Activated CD8-positive, alpha-beta memory T cell treated with anti-CD3 and anti-CD28 coated beads, Interleukin-2, amount 50 U/mL, for 24 hours (primary cell): ENCODE measurements around the gene XPR1.
A peak's percentile ranks its signal among the peaks of the same experiment; 100 is the strongest.

Experiments used
- DNase-seq: peaks from one replicate; pipeline ENCODE4 v3.0.0-alpha.2; 2020; ENCODE audit errors: extremely low read depth

The XPR1 gene

GRCh38 chr1:180615493-180616290 is 16.1 kb upstream of the XPR1 start:
- DNase-seq, result no peak

- no peak for DNase-seq
Observed at GRCh38 chr1:180616439-180616838, 15.4 kb upstream of the XPR1 start.

- DNase-seq, result no peak
Observed at GRCh38 chr1:180617774-180618395, 13.9 kb upstream of the XPR1 start.

GRCh38 chr1:180620581-180620980 is 11.2 kb upstream of the XPR1 start:
- DNase-seq, result no peak

- DNase-seq, result no peak
Observed at GRCh38 chr1:180622658-180623508, 8.9 kb upstream of the XPR1 start.

GRCh38 chr1:180623579-180624347 is 8.1 kb upstream of the XPR1 start:
- no peak for DNase-seq

- no peak for DNase-seq
Observed at GRCh38 chr1:180626711-180627110, 5.1 kb upstream of the XPR1 start.

- DNase-seq, result no peak
Observed at GRCh38 chr1:180627411-180627810, 4.4 kb upstream of the XPR1 start.

- DNase-seq, result no peak
Observed at GRCh38 chr1:180628646-180629045, 3.2 kb upstream of the XPR1 start.

- DNase-seq, result no peak
Observed at GRCh38 chr1:180630408-180631193, 1.2 kb upstream of the XPR1 start.

- no peak for DNase-seq
Observed at GRCh38 chr1:180631194-180631765, 542 bp upstream of the XPR1 start.

- DNase-seq, result peak; percentile 20
Observed at GRCh38 chr1:180632326-180633056, 669 bp downstream of the XPR1 start.

GRCh38 chr1:180633057-180634056 is 1.5 kb downstream of the XPR1 start:
- DNase-seq, result no peak

GRCh38 chr1:180636138-180636537 is 4.3 kb downstream of the XPR1 start:
- DNase-seq, result no peak

- no peak for DNase-seq
Observed at GRCh38 chr1:180639871-180640270, 8.0 kb downstream of the XPR1 start.

- DNase-seq, result no peak
Observed at GRCh38 chr1:180640531-180640949, 8.7 kb downstream of the XPR1 start.

- no peak for DNase-seq
Observed at GRCh38 chr1:180641662-180642061, 9.8 kb downstream of the XPR1 start.

GRCh38 chr1:180642781-180643180 is 11.0 kb downstream of the XPR1 start:
- DNase-seq, result no peak

- no peak for DNase-seq
Observed at GRCh38 chr1:180643693-180644092, 11.9 kb downstream of the XPR1 start.
